Esophagus squamous epithelium (tissue), 4 donors: Measurements from ENCODE around the gene KATNAL1.

ENCODE experiments used
- POLR2A ChIP-seq, 4 donors: fragments of 450-650 bp; IDR thresholded peaks; one replicate each; pipeline ENCODE4 v1.6.1; 2017; ENCODE audit warnings: antibody characterized with exemption in 4 of 4, mild to moderate bottlenecking in 4 of 4, moderate library complexity in 3 of 4
- TF ChIP-seq, protein P1 (sequence below), 6 experiments: fragments of 450-650 bp in 4 of 6; fragments of 200-600 bp in 2 of 6; sonication (generic) in 2 of 6; IDR thresholded peaks; one replicate each; pipeline ENCODE4 v1.5.1; 2016 to 2019; ENCODE audit warnings: antibody characterized with exemption in 6 of 6, mild to moderate bottlenecking in 4 of 6, moderate library complexity in 4 of 6

DNA sequence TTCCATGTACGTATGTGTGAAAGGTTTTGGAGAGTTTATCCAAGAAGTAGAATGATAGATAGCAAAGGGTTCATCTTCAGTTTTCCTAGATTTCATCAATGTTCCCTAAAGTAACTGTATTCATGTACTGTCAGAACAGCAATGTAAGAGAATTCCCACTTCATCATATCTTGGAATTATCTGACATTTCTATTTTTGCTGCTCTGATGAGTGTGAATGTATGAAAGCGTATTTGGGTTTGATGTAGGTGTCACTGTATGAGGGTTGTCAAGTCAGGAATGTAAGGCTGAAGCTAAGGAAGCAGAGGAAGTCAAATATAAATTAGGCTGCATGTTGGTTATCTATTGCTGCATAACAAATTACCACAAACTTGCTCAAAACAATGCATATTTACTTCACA lies 7.2 kb upstream of the KATNAL1 start:
- no peak for TF ChIP-seq POLR2A (IDR thresholded peaks at IDR 0.05)
- TF ChIP-seq, protein P1, sequence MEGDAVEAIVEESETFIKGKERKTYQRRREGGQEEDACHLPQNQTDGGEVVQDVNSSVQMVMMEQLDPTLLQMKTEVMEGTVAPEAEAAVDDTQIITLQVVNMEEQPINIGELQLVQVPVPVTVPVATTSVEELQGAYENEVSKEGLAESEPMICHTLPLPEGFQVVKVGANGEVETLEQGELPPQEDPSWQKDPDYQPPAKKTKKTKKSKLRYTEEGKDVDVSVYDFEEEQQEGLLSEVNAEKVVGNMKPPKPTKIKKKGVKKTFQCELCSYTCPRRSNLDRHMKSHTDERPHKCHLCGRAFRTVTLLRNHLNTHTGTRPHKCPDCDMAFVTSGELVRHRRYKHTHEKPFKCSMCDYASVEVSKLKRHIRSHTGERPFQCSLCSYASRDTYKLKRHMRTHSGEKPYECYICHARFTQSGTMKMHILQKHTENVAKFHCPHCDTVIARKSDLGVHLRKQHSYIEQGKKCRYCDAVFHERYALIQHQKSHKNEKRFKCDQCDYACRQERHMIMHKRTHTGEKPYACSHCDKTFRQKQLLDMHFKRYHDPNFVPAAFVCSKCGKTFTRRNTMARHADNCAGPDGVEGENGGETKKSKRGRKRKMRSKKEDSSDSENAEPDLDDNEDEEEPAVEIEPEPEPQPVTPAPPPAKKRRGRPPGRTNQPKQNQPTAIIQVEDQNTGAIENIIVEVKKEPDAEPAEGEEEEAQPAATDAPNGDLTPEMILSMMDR (IDR thresholded peaks at IDR 0.05), result no peak
